PC-3 (cell line): ENCODE measurements around the gene RRAS2. TPM values are rescaled to one million over a fixed set of nuclear protein-coding genes. Genes with fewer than 3 reads are reported as not detected.

Experiments
- ATAC-seq: fragments of 200-7000 bp; cut with Tn5 transposase; 2 replicates; pipeline ENCODE4 v1.9.1; 2020; ENCODE audit warnings: mild to moderate bottlenecking, moderate library complexity
- BruUV-seq: library from RNA; stranded (reverse); fragments of 400-500 nt; replicated peaks from 2 replicates; lab custom pipeline; 2021; lab: Mats Ljungman, UMichigan
- CTCF ChIA-PET: fragments of 300-600 bp; sonication (Branson Sonifier 250); formaldehyde crosslinking; loops from one replicate; lab custom pipeline; 2022; ENCODE audit warnings: antibody characterized with exemption; lab: Charles Lee
- POLR2A ChIA-PET: fragments of 300-600 bp; sonication (Branson Sonifier 250); formaldehyde crosslinking; loops from one replicate; lab custom pipeline; 2022; ENCODE audit warnings: antibody characterized with exemption; ENCODE audit not compliant: unreplicated experiment; lab: Charles Lee
- DNase-seq: peaks from one replicate; pipeline ENCODE4 v3.0.0-alpha.2; 2015
- H2AFZ ChIP-seq: fragments of 300-600 bp; sonication (generic); 2 replicates; pipeline ENCODE4 v1.6.0; 2016; ENCODE audit warnings: antibody characterized with exemption, low read length
- H3F3A ChIP-seq: fragments of 300-600 bp; sonication (generic); one replicate; pipeline ENCODE4 v1.6.0; 2017; ENCODE audit warnings: antibody characterized with exemption, low read length, control low read depth, mild to moderate bottlenecking; ENCODE audit not compliant: unreplicated experiment
- H3K27ac ChIP-seq: fragments of 300-600 bp; sonication (generic); 2 replicates; pipeline ENCODE4 v1.5.1; 2016; ENCODE audit warnings: mild to moderate bottlenecking, low read length
- H3K27me3 ChIP-seq: fragments of 300-600 bp; sonication (generic); 2 replicates; pipeline ENCODE4 v1.6.1; 2016; ENCODE audit warnings: low read length, mixed read lengths
- H3K36me3 ChIP-seq: fragments of 300-600 bp; sonication (generic); 2 replicates; pipeline ENCODE4 v1.6.1; 2016; ENCODE audit warnings: low read depth, mixed run types, low read length, mixed read lengths
- H3K4me1 ChIP-seq: fragments of 300-600 bp; sonication (generic); 2 replicates; pipeline ENCODE4 v1.5.1; 2016; ENCODE audit warnings: low read length; ENCODE audit not compliant: insufficient read depth
- H3K4me2 ChIP-seq: fragments of 300-600 bp; sonication (generic); 2 replicates; pipeline ENCODE4 v1.6.0; 2016; ENCODE audit warnings: low read length
- H3K4me3 ChIP-seq: fragments of 300-600 bp; sonication (generic); 2 replicates; pipeline ENCODE4 v1.5.1; 2016; ENCODE audit warnings: mild to moderate bottlenecking, low read length, mixed read lengths
- H3K79me2 ChIP-seq: fragments of 300-600 bp; sonication (generic); 2 replicates; pipeline ENCODE4 v1.6.1; 2017; ENCODE audit warnings: low read length, mixed read lengths
- H3K9ac ChIP-seq: fragments of 300-600 bp; sonication (generic); 2 replicates; pipeline ENCODE4 v1.6.0; 2016; ENCODE audit warnings: mild to moderate bottlenecking, low read length
- H3K9me2 ChIP-seq: fragments of 300-600 bp; sonication (generic); replicated peaks from 2 replicates; pipeline ENCODE4 v1.6.1; 2016; ENCODE audit warnings: mixed run types, low read length, mixed read lengths
- H3K9me3 ChIP-seq: fragments of 300-600 bp; sonication (generic); 2 replicates; pipeline ENCODE4 v1.6.1; 2016; ENCODE audit warnings: low read length, mixed read lengths
- H4K20me1 ChIP-seq: fragments of 300-600 bp; sonication (generic); 2 replicates; pipeline ENCODE4 v1.6.1; 2016; ENCODE audit warnings: low read length, mixed read lengths
- CTCF ChIP-seq: fragments of 300-600 bp; sonication (generic); conservative IDR thresholded peaks from 2 replicates; pipeline ENCODE4 v1.5.1; 2017; ENCODE audit warnings: antibody characterized with exemption, low read depth, mild to moderate bottlenecking, low read length
- EZH2 ChIP-seq: fragments of 300-600 bp; sonication (generic); IDR thresholded peaks from one replicate; pipeline ENCODE4 v1.6.1; 2017; ENCODE audit warnings: antibody characterized with exemption, mild to moderate bottlenecking, low read length; ENCODE audit not compliant: unreplicated experiment
- EZH2phosphoT487 ChIP-seq: fragments of 300-600 bp; sonication (generic); IDR thresholded peaks from 2 replicates; pipeline ENCODE4 v1.6.1; 2018; ENCODE audit warnings: mild to moderate bottlenecking, antibody characterized with exemption, low read length, borderline replicate concordance
- intact Hi-C: fragments of 100-400 bp; cut with micrococcal nuclease; formaldehyde crosslinking; loops from 2 replicates; pipeline ENCODE4 v1.9.0; 2023
- total RNA-seq: library from RNA; depleted of rRNA; stranded (reverse); fragments of >200 nt; gene quantifications from 2 replicates; pipeline ENCODE4 v1.2.3, GENCODE V29; 2014

The RRAS2 gene
- total RNA-seq, 1 experiment from 2014 or later: 58.6 TPM

GRCh38 chr11:14364322-14364721, 5.3 kb upstream of the RRAS2 start:
- Histone ChIP-seq H3K9me2 (no peaks in the 10 kb centered on the region), H3K79me2 (no peaks in the 10 kb centered on the region), H3K27me3 (no peaks in the 10 kb centered on the region), H3K27ac (no peak overlapping the region), H3K36me3 (no peaks in the 10 kb centered on the region), H2AFZ (no peak overlapping the region), H3K4me3 (no peak overlapping the region), H3F3A (no peaks in the 10 kb centered on the region), H3K4me1 (peaks cover 9% of the 10 kb centered on the region; the same call in 1 of the 2 replicates), H3K9ac (no peak overlapping the region), H4K20me1 (no peaks in the 10 kb centered on the region), H3K9me3 (no peaks in the 10 kb centered on the region), H3K4me2 (no peak overlapping the region)
- intact Hi-C loops: no loop called here
- POLR2A ChIA-PET: no interaction called here
- BruUV-seq: no TSS peak
- TF ChIP-seq EZH2 (no peak), EZH2phosphoT487 (no peak), CTCF (no peak)
- CTCF ChIA-PET: no interaction called here
- ATAC-seq (no peak), DNase-seq (no peak)

- intact Hi-C loops: no loop called here
These were observed 3.6 kb upstream of the RRAS2 start for GRCh38 chr11:14362611-14363010.

More at GRCh38 chr11:14362611-14363010, 3.6 kb upstream of the RRAS2 start:
- no peaks in the 10 kb centered on the region for H3F3A ChIP-seq
- H2AFZ ChIP-seq: no peak overlapping the region
- no peak overlapping the region for H3K4me2 ChIP-seq
- no peak overlapping the region for H3K4me3 ChIP-seq
- H3K4me1 ChIP-seq: peaks cover 11% of the 10 kb centered on the region; the same call in 1 of the 2 replicates
- no peaks in the 10 kb centered on the region for H3K36me3 ChIP-seq
- DNase-seq: no peak
- no peak overlapping the region for H3K27ac ChIP-seq
- H4K20me1 ChIP-seq: peaks cover 2% of the 10 kb centered on the region; the same call in 1 of the 2 replicates
- peaks cover 8% of the 10 kb centered on the region for H3K79me2 ChIP-seq
- H3K9me3 ChIP-seq: no peaks in the 10 kb centered on the region
- H3K9ac ChIP-seq: no peak overlapping the region
- CTCF ChIA-PET: no interaction called here
- no TSS peak for BruUV-seq
- no peaks in the 10 kb centered on the region for H3K27me3 ChIP-seq
- no peaks in the 10 kb centered on the region for H3K9me2 ChIP-seq
- no peak for ATAC-seq
- POLR2A ChIA-PET: no interaction called here
- TF ChIP-seq CTCF (no peak), EZH2 (no peak), EZH2phosphoT487 (no peak)
